Measurements from ENCODE around the gene FRY.

- TF ChIP-seq, protein P1, sequence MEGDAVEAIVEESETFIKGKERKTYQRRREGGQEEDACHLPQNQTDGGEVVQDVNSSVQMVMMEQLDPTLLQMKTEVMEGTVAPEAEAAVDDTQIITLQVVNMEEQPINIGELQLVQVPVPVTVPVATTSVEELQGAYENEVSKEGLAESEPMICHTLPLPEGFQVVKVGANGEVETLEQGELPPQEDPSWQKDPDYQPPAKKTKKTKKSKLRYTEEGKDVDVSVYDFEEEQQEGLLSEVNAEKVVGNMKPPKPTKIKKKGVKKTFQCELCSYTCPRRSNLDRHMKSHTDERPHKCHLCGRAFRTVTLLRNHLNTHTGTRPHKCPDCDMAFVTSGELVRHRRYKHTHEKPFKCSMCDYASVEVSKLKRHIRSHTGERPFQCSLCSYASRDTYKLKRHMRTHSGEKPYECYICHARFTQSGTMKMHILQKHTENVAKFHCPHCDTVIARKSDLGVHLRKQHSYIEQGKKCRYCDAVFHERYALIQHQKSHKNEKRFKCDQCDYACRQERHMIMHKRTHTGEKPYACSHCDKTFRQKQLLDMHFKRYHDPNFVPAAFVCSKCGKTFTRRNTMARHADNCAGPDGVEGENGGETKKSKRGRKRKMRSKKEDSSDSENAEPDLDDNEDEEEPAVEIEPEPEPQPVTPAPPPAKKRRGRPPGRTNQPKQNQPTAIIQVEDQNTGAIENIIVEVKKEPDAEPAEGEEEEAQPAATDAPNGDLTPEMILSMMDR (IDR thresholded peaks at IDR 0.05), result no peak
- no peak for TF ChIP-seq POLR2A (IDR thresholded peaks at IDR 0.05)
Observed at GRCh38 chr13:32151240-32151639, 119.7 kb downstream of the FRY start.
